Endothelial cell of umbilical vein (primary cell): ENCODE data around the gene DYNLRB2. TPM values are rescaled to one million over a fixed set of nuclear protein-coding genes. Genes with fewer than 3 reads are reported as not detected.

Source experiments
- BruUV-seq: library from RNA; stranded (reverse); fragments of 400-500 nt; replicated peaks from 2 replicates; lab custom pipeline; 2021; lab: Mats Ljungman, UMichigan
- CTCF ChIA-PET: fragments of 300-600, 350-600 bp; sonication (Branson Sonifier 250); formaldehyde crosslinking; loops from one replicate; lab custom pipeline; 2021; ENCODE audit warnings: antibody characterized with exemption, inconsistent platforms; lab: Charles Lee
- POLR2A ChIA-PET: fragments of 300-600, 350-600 bp; sonication (Branson Sonifier 250); formaldehyde crosslinking; loops from one replicate; lab custom pipeline; 2021; ENCODE audit warnings: antibody characterized with exemption, inconsistent platforms; lab: Charles Lee
- DNase-seq: peaks from one replicate; pipeline ENCODE4 v3.0.0-alpha.2; 2011; ENCODE audit warnings: low read depth, low spot score
- FAIRE-seq: peaks from 2 replicates; lab custom pipeline; 2011; peaks lifted over from hg19 to GRCh38; lab: Jason Lieb, UNC
- H2AFZ ChIP-seq: 2 replicates; pipeline ENCODE4 v1.6.0; 2012; ENCODE audit warnings: low read depth, low read length, control low read depth, inconsistent platforms
- H3K27ac ChIP-seq: 2 replicates; pipeline ENCODE4 v1.5.1; 2011; ENCODE audit warnings: low read depth, mild to moderate bottlenecking, control low read depth, low read length, moderate library complexity; ENCODE audit not compliant: insufficient read depth
- H3K27me3 ChIP-seq, 2 experiments: 2 replicates each; pipeline versions ENCODE4 v1.6.0 to v1.6.1; 2011; ENCODE audit warnings: low read length in 2 of 2, mixed read lengths in 1 of 2; ENCODE audit not compliant: control insufficient read depth in 2 of 2, insufficient read depth in 2 of 2
- H3K36me3 ChIP-seq, 2 experiments: 2 replicates in 1 of 2; 3 replicates in 1 of 2; pipeline ENCODE4 v1.5.1; 2011; ENCODE audit warnings: low read length in 2 of 2, mild to moderate bottlenecking in 1 of 2, moderate library complexity in 1 of 2; ENCODE audit not compliant: control insufficient read depth in 2 of 2, insufficient read depth in 2 of 2; ENCODE audit errors: extremely low read depth in 1 of 2
- H3K4me1 ChIP-seq: 3 replicates; pipeline ENCODE4 v1.5.1; 2011; ENCODE audit warnings: mild to moderate bottlenecking, low read length; ENCODE audit not compliant: control insufficient read depth, insufficient read depth; ENCODE audit errors: extremely low read depth
- H3K4me2 ChIP-seq: 2 replicates; pipeline ENCODE4 v1.6.1; 2011; ENCODE audit warnings: low read length, control low read depth, mixed read lengths; ENCODE audit not compliant: insufficient read depth
- H3K4me3 ChIP-seq, 3 experiments: fragments of 200-600 bp in 1 of 3; sonication (generic), shearing (Covaris generic) in 1 of 3; replicated peaks in 1 of 3; 2 replicates each; pipeline ENCODE4 v1.5.1; 2011 to 2016; ENCODE audit warnings: control low read depth in 3 of 3, low read length in 3 of 3, mild to moderate bottlenecking in 2 of 3, inconsistent platforms in 1 of 3, low read depth in 1 of 3, moderate library complexity in 1 of 3; ENCODE audit not compliant: insufficient read depth in 1 of 3
- H3K79me2 ChIP-seq: 2 replicates; pipeline ENCODE4 v1.6.0; 2012; ENCODE audit warnings: low read length, inconsistent platforms; ENCODE audit not compliant: control insufficient read depth, insufficient read depth
- H3K9ac ChIP-seq: replicated peaks from 2 replicates; pipeline ENCODE3; 2011; ENCODE audit warnings: low read length, control low read depth; ENCODE audit not compliant: insufficient read depth; ENCODE audit errors: extremely low read depth
- H3K9me1 ChIP-seq: replicated peaks from 3 replicates; pipeline ENCODE4 v1.6.0; 2011; ENCODE audit warnings: mild to moderate bottlenecking, low read length; ENCODE audit not compliant: control insufficient read depth, insufficient read depth; ENCODE audit errors: extremely low read depth
- H3K9me3 ChIP-seq: replicated peaks from 2 replicates; pipeline ENCODE4 v1.5.1; 2012; ENCODE audit warnings: low read length, inconsistent platforms; ENCODE audit not compliant: control insufficient read depth, insufficient read depth
- H4K20me1 ChIP-seq: replicated peaks from 2 replicates; pipeline ENCODE3; 2011; ENCODE audit warnings: mild to moderate bottlenecking, low read length; ENCODE audit not compliant: control insufficient read depth, insufficient read depth; ENCODE audit errors: extremely low read depth
- CTCF ChIP-seq, 2 donors: IDR thresholded peaks; 1 replicate in 1 of 2; 2 replicates in 1 of 2; pipeline ENCODE4 v1.5.1; 2011; ENCODE audit warnings: low read length in 2 of 2, mild to moderate bottlenecking in 2 of 2, moderate library complexity in 2 of 2, control low read depth in 1 of 2, inconsistent platforms in 1 of 2, low read depth in 1 of 2; ENCODE audit not compliant: insufficient read depth in 1 of 2; ENCODE audit errors: extremely low read depth in 1 of 2
- EZH2 ChIP-seq: IDR thresholded peaks from 2 replicates; pipeline ENCODE4 v1.6.1; 2012; ENCODE audit warnings: borderline replicate concordance, low read depth, mild to moderate bottlenecking, moderate library complexity, low read length, inconsistent platforms; ENCODE audit not compliant: severe bottlenecking
- FOS ChIP-seq: IDR thresholded peaks from 2 replicates; pipeline ENCODE4 v1.6.1; 2011; ENCODE audit warnings: mild to moderate bottlenecking, low read length, moderate library complexity, borderline replicate concordance; ENCODE audit not compliant: insufficient read depth
- GATA2 ChIP-seq: IDR thresholded peaks from 2 replicates; pipeline ENCODE4 v1.7.0; 2011; ENCODE audit warnings: low read depth, mild to moderate bottlenecking, moderate library complexity, mixed read lengths, low read length; ENCODE audit not compliant: insufficient read length, insufficient read depth
- JUN ChIP-seq: IDR thresholded peaks from 2 replicates; pipeline ENCODE4 v1.6.1; 2011; ENCODE audit warnings: borderline replicate concordance, low read depth; ENCODE audit not compliant: insufficient read length, insufficient read depth
- MYC ChIP-seq: IDR thresholded peaks from one replicate; pipeline ENCODE4 v1.6.1; 2011; ENCODE audit warnings: mild to moderate bottlenecking, low read depth, low read length
- POLR2A ChIP-seq: IDR thresholded peaks from 2 replicates; pipeline ENCODE4 v1.6.1; 2012; ENCODE audit warnings: low read depth, mild to moderate bottlenecking, control low read depth, low read length
- POLR2AphosphoS5 ChIP-seq: IDR thresholded peaks from 2 replicates; pipeline ENCODE4 v1.6.1; 2012; ENCODE audit warnings: low read depth, mild to moderate bottlenecking, control low read depth, low read length, moderate library complexity; ENCODE audit not compliant: insufficient read depth
- dilution Hi-C: fragments of 300-500 bp; cut with MboI; formaldehyde crosslinking; loops from one replicate; pipeline ENCODE4 v1.15.0; 2019; ENCODE audit warnings: low sequenced_read_pairs; ENCODE audit not compliant: extremely low pct_ligation_motif_present
- intact Hi-C: fragments of 100-400 bp; cut with micrococcal nuclease; formaldehyde crosslinking; loops from one replicate; pipeline ENCODE4 v1.10.0; 2022
- polyA plus RNA-seq, 4 experiments: library from polyadenylated mRNA; depleted of rRNA in 3 of 4; stranded (reverse) in 3 of 4; unstranded in 1 of 4; fragments of >200 nt; gene quantifications; 2 replicates each; pipeline versions ENCODE4 v1.2.1 to v1.2.3, GENCODE V29; 2011 to 2012; ENCODE audit warnings: missing spikeins in 1 of 4
- total RNA-seq: library from RNA; stranded (reverse); gene quantifications from 2 replicates; pipeline ENCODE4 v1.2.3, GENCODE V29; 2021
- TF ChIP-seq, protein P1 (sequence below): IDR thresholded peaks from 2 replicates; pipeline ENCODE4 v1.6.1; 2011; ENCODE audit not compliant: insufficient read depth, insufficient read length

Gene DYNLRB2
- total and polyA plus RNA-seq, 2 donors (not counting 3 experiments of a cell fraction or from before 2014, with no cell fraction given) = not detected

- Histone ChIP-seq H3K9me3 (no peaks in the 10 kb centered on the region), H4K20me1 (no peaks in the 10 kb centered on the region), H3K27ac (no peak overlapping the region), H3K27me3 (no peaks in the 10 kb centered on the region), H3K9me1 (no peaks in the 10 kb centered on the region), H3K79me2 (no peaks in the 10 kb centered on the region), H3K4me3 (no peak overlapping the region), H3K36me3 (no peaks in the 10 kb centered on the region), H2AFZ (no peak overlapping the region), H3K9ac (no peak overlapping the region), H3K4me1 (no peaks in the 10 kb centered on the region), H3K4me2 (no peak overlapping the region)
- ChIA-PET POLR2A (no interaction called here), CTCF (interaction anchor here (1.5 to 5.3 kb wide), 2 partner anchors 9 to 12 kb away, joined by 3 to 28 read pairs; no protein-coding TSS in a partner anchor)
- FAIRE-seq (no peak), DNase-seq (no peak)
- BruUV-seq = no TSS peak
- intact Hi-C loops (no loop called here), dilution Hi-C loops (no loop called here)
- TF ChIP-seq EZH2 = no peak
- no peak for TF ChIP-seq FOS
- no peak for TF ChIP-seq GATA2
- no peak for TF ChIP-seq POLR2A
- TF ChIP-seq POLR2AphosphoS5 = no peak
- TF ChIP-seq, protein P1, sequence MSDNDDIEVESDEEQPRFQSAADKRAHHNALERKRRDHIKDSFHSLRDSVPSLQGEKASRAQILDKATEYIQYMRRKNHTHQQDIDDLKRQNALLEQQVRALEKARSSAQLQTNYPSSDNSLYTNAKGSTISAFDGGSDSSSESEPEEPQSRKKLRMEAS = no peak
- TF ChIP-seq CTCF (IDR thresholded peaks at IDR 0.05; ENCODE audit: extremely low read depth in 1 of 2, insufficient read depth in 1 of 2, low read depth in 1 of 2, low read length in 2 of 2) = no peak
- TF ChIP-seq MYC = no peak
- TF ChIP-seq JUN = no peak
These were observed 25.4 kb upstream of the DYNLRB2 start for GRCh38 chr16:80515374-80515773.
